K562 (cell line): ENCODE measurements around the gene TMEM143. TPM values are rescaled to one million over a fixed set of nuclear protein-coding genes. Genes with fewer than 3 reads are reported as not detected.

Experiments
- FIP1L1 ChIP-seq: fragments of 200-400 bp; formaldehyde crosslinking; IDR thresholded peaks from 2 replicates; pipeline ENCODE4 v1.6.1; 2018; ENCODE audit warnings: mild to moderate bottlenecking, low read depth, low read length; ENCODE audit not compliant: poor library complexity, severe bottlenecking
- FOSL1 ChIP-seq: fragments of 200-800 bp; sonication (Bioruptor generic); conservative IDR thresholded peaks from 2 replicates; pipeline ENCODE4 v1.6.1; 2016; ENCODE audit warnings: missing genetic modification characterization, missing compliant biosample characterization
- HCFC1 ChIP-seq: IDR thresholded peaks from 2 replicates; pipeline ENCODE4 v1.6.1; 2012; ENCODE audit warnings: low read depth, low read length, improper control_type of control experiment
- HDAC1 ChIP-seq, 2 experiments: fragments of 450-650 bp; IDR thresholded peaks; 2 replicates each; pipeline ENCODE4 v1.6.1; 2016 to 2017; ENCODE audit warnings: inconsistent platforms in 1 of 2, mild to moderate bottlenecking in 1 of 2, moderate library complexity in 1 of 2
- HNRNPK ChIP-seq: fragments of 200-400 bp; formaldehyde crosslinking; IDR thresholded peaks from one replicate; pipeline ENCODE4 v1.6.1; 2018; ENCODE audit warnings: mild to moderate bottlenecking, low read depth, low read length; ENCODE audit not compliant: poor library complexity, severe bottlenecking
- MIER1 ChIP-seq: fragments of 450-650 bp; IDR thresholded peaks from 2 replicates; pipeline ENCODE4 v1.6.1; 2016; ENCODE audit warnings: antibody characterized with exemption, mild to moderate bottlenecking, low read depth
- MXD1 ChIP-seq: fragments of 250-450 bp; sonication (Bioruptor Pico); IDR thresholded peaks from 2 replicates; pipeline ENCODE4 v1.8.0; 2021; ENCODE audit warnings: borderline replicate concordance, mild to moderate bottlenecking, moderate library complexity; ENCODE audit not compliant: poor library complexity, severe bottlenecking
- NFIX ChIP-seq: fragments of 250-450 bp; sonication (Bioruptor Pico); IDR thresholded peaks from 2 replicates; pipeline ENCODE4 v1.4.0; 2020; ENCODE audit warnings: low read depth, mild to moderate bottlenecking, moderate library complexity
- NUFIP1 ChIP-seq: fragments of 450-650 bp; IDR thresholded peaks from 2 replicates; pipeline ENCODE4 v1.6.1; 2018; ENCODE audit not compliant: partially characterized antibody
- OTX1 ChIP-seq: fragments of 450-650 bp; formaldehyde crosslinking; IDR thresholded peaks from 2 replicates; pipeline ENCODE4 v1.4.0; 2022; ENCODE audit warnings: mild to moderate bottlenecking
- PHF8 ChIP-seq: fragments of 200-600 bp; sonication (generic); IDR thresholded peaks from 2 replicates; pipeline ENCODE4 v1.6.1; 2012; ENCODE audit warnings: mixed run types, mild to moderate bottlenecking, inconsistent platforms, low read length, moderate library complexity, borderline replicate concordance
- POLR2AphosphoS5 ChIP-seq: IDR thresholded peaks from 2 replicates; pipeline ENCODE4 v1.6.1; 2011; ENCODE audit warnings: mild to moderate bottlenecking, low read depth, low read length, moderate library complexity; ENCODE audit not compliant: control insufficient read depth, insufficient read depth
- RHOXF2B ChIP-seq: fragments of 250-450 bp; sonication (Bioruptor Pico); conservative IDR thresholded peaks from 2 replicates; pipeline ENCODE4 v1.5.1; 2021
- SIX5 ChIP-seq, 2 experiments: IDR thresholded peaks; 2 replicates each; pipeline ENCODE4 v1.6.1; 2011; ENCODE audit warnings: low read length in 2 of 2, borderline replicate concordance in 1 of 2, low read depth in 1 of 2, mild to moderate bottlenecking in 1 of 2, moderate library complexity in 1 of 2; ENCODE audit not compliant: insufficient read depth in 1 of 2
- TAL1 ChIP-seq: fragments of 450-650 bp; IDR thresholded peaks from 2 replicates; pipeline ENCODE4 v1.6.1; 2016; ENCODE audit warnings: mild to moderate bottlenecking
- ZFP1 ChIP-seq: fragments of 450-650 bp; formaldehyde crosslinking; IDR thresholded peaks from 2 replicates; pipeline ENCODE4 v1.4.0; 2020; ENCODE audit warnings: mild to moderate bottlenecking, mixed read lengths
- ZNF217 ChIP-seq: sonication (generic); formaldehyde crosslinking; IDR thresholded peaks from 2 replicates; pipeline ENCODE4 v1.8.0; 2022; ENCODE audit warnings: mild to moderate bottlenecking, missing genetic modification reagents
- ZNF253 ChIP-seq: fragments of 250-450 bp; sonication (Bioruptor Pico); conservative IDR thresholded peaks from 2 replicates; pipeline ENCODE4 v1.6.1; 2021; ENCODE audit warnings: mild to moderate bottlenecking
- polyA plus RNA-seq, 8 experiments: library from polyadenylated mRNA; depleted of rRNA in 4 of 8; stranded (reverse) in 5 of 8; unstranded in 3 of 8; fragments of >200 nt; fragmentation: Nextera tagmentation in 2 of 8; fragmentation: Illumina TruSeq in 1 of 8; extraction: Ambion mirVana in 2 of 8; extraction: Trizol in 1 of 8; gene quantifications; 2 replicates each; pipeline versions ENCODE4 v1.2.1 to v1.2.3, GENCODE V29; 2011 to 2014; ENCODE audit warnings: inconsistent platforms in 1 of 8, missing spikeins in 1 of 8
- total RNA-seq, 7 experiments: library from RNA; depleted of rRNA in 6 of 7; stranded (reverse); fragments of >200 nt in 6 of 7; fragmentation: Illumina TruSeq in 2 of 7; extraction: Trizol in 2 of 7; gene quantifications; 2 replicates each; pipeline versions ENCODE4 v1.2.1 to v1.2.3, GENCODE V29; 2011 to 2021; ENCODE audit warnings: low replicate concordance in 1 of 7
- TF ChIP-seq, protein P1 (sequence below): sonication (generic); formaldehyde crosslinking; IDR thresholded peaks from 2 replicates; pipeline ENCODE4 v1.8.0; 2022; ENCODE audit warnings: mild to moderate bottlenecking, missing genetic modification reagents
- TF ChIP-seq, protein P2 (sequence below): fragments of 250-450 bp; sonication (Bioruptor Pico); IDR thresholded peaks from 2 replicates; pipeline ENCODE4 v1.5.0; 2020; ENCODE audit warnings: mild to moderate bottlenecking, borderline replicate concordance

Gene TMEM143
- total and polyA plus RNA-seq, 9 of the 15 experiments (the other 6 are each of a cell fraction or from before 2014, with no cell fraction given) = 0.66 to 8.8 (median 4.3) TPM

DNA sequence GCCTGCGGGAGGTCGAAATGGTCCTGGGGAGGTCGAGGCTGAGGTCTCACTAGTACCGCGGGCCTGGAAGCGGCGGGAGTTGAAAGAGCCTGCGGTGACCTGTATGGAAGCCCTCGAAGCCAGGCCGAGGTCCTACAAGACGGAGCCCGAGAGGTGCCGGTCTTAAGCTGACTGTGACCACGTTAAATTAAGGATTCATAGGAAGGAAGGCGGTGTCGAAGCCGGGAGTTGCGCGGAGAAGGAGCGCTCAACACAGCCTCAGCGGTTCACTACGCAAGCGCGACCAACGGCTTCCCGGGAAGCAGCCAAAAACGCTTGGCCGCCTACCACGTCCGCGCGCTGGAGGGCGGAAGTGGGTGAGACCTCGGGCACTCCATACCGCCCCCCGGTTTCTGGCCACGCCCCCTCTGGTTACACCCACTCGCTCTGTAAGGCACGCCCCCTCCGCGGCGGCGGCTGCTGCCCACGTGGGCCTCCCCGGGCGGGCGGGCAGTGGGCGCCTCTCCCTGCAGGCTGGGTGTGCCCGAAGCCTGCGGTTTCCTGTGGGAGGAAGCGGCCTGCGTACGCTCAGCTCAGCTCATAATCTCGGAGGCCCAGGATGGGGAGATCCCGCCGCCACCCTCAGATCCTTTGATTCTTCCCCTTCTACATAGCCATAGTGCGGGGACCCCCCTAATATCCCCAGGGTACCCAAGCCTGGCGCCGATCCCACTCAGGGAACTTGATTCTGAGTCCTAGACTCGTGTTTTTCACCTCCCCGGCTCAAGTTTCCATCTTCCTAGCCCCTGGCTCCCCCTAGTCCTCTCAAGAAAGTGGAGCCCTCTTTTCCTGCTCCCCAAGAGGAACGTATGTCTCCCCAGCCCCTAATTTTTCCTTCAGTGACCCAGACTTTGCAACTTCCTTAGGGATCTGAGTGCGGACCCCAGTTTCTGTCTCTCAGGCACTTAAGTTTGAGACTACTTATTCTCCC, 41.8 kb downstream of the TMEM143 start (continued):
- TF ChIP-seq, protein P1, sequence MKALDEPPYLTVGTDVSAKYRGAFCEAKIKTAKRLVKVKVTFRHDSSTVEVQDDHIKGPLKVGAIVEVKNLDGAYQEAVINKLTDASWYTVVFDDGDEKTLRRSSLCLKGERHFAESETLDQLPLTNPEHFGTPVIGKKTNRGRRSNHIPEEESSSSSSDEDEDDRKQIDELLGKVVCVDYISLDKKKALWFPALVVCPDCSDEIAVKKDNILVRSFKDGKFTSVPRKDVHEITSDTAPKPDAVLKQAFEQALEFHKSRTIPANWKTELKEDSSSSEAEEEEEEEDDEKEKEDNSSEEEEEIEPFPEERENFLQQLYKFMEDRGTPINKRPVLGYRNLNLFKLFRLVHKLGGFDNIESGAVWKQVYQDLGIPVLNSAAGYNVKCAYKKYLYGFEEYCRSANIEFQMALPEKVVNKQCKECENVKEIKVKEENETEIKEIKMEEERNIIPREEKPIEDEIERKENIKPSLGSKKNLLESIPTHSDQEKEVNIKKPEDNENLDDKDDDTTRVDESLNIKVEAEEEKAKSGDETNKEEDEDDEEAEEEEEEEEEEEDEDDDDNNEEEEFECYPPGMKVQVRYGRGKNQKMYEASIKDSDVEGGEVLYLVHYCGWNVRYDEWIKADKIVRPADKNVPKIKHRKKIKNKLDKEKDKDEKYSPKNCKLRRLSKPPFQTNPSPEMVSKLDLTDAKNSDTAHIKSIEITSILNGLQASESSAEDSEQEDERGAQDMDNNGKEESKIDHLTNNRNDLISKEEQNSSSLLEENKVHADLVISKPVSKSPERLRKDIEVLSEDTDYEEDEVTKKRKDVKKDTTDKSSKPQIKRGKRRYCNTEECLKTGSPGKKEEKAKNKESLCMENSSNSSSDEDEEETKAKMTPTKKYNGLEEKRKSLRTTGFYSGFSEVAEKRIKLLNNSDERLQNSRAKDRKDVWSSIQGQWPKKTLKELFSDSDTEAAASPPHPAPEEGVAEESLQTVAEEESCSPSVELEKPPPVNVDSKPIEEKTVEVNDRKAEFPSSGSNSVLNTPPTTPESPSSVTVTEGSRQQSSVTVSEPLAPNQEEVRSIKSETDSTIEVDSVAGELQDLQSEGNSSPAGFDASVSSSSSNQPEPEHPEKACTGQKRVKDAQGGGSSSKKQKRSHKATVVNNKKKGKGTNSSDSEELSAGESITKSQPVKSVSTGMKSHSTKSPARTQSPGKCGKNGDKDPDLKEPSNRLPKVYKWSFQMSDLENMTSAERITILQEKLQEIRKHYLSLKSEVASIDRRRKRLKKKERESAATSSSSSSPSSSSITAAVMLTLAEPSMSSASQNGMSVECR = peak; percentile 97
- TF ChIP-seq SIX5 (IDR thresholded peaks at IDR 0.05; ENCODE audit: borderline replicate concordance in 1 of 2, insufficient read depth in 1 of 2, low read depth in 1 of 2, low read length in 2 of 2) (no peak), OTX1 (CRISPR knock-in tag) (peak; percentile 62; the same call in 1 of the 2 replicates), ZNF217 (no peak), HDAC1 (IDR thresholded peaks at IDR 0.05) (peak in 1 of 2 experiments; percentile 89; a peak in 2 of 4 replicates), PHF8 (peak; percentile 80), FIP1L1 (peak; percentile 51), FOSL1 (tag) (no peak; the same call in 1 of the 2 replicates), NFIX (CRISPR knock-in tag) (no peak), POLR2AphosphoS5 (peak; percentile 82), TAL1 (peak; percentile 50; the same call in 1 of the 2 replicates), MIER1 (no peak), ZFP1 (CRISPR knock-in tag) (no peak), RHOXF2B (CRISPR knock-in tag) (0 out of 2 replicates have a peak, but pooled peaks have one; percentile 15), HNRNPK (no peak), HCFC1 (peak; percentile 58; the same call in 1 of the 2 replicates), ZNF253 (CRISPR knock-in tag) (no peak), MXD1 (CRISPR knock-in tag) (peak; percentile 66), NUFIP1 (no peak)
- TF ChIP-seq, protein P2, sequence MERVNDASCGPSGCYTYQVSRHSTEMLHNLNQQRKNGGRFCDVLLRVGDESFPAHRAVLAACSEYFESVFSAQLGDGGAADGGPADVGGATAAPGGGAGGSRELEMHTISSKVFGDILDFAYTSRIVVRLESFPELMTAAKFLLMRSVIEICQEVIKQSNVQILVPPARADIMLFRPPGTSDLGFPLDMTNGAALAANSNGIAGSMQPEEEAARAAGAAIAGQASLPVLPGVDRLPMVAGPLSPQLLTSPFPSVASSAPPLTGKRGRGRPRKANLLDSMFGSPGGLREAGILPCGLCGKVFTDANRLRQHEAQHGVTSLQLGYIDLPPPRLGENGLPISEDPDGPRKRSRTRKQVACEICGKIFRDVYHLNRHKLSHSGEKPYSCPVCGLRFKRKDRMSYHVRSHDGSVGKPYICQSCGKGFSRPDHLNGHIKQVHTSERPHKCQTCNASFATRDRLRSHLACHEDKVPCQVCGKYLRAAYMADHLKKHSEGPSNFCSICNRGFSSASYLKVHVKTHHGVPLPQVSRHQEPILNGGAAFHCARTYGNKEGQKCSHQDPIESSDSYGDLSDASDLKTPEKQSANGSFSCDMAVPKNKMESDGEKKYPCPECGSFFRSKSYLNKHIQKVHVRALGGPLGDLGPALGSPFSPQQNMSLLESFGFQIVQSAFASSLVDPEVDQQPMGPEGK = no peak
